ENCODE data around the gene SCN2A.
"Not testable (repeated sequence)": the region's sequence is repeated elsewhere in the genome, so short reads cannot be mapped to it uniquely, and the experiment has no call there.

The SCN2A gene

GRCh38 chr2:165312999-165313398 lies 73.8 kb downstream of the SCN2A start:
- DNase-seq (ENCODE audit: low read depth in 4 of 4, low spot score in 1 of 4) = no peak

DNA sequence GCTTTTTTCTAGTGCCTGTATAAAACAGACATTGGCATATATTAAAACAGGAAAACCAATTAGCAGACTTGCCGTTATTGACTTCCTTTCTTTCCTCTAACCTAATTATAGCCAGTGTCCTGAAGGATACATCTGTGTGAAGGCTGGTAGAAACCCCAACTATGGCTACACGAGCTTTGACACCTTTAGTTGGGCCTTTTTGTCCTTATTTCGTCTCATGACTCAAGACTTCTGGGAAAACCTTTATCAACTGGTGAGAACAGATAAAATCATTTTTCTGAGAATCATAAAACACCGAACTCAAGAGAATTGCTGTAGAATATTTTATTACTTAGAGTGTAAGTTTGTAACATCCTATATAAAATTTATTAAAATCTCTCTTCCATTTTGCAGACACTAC lies 74.3 kb downstream of the SCN2A start:
- no peak for DNase-seq (ENCODE audit: low read depth in 4 of 4, low spot score in 1 of 4)

DNA sequence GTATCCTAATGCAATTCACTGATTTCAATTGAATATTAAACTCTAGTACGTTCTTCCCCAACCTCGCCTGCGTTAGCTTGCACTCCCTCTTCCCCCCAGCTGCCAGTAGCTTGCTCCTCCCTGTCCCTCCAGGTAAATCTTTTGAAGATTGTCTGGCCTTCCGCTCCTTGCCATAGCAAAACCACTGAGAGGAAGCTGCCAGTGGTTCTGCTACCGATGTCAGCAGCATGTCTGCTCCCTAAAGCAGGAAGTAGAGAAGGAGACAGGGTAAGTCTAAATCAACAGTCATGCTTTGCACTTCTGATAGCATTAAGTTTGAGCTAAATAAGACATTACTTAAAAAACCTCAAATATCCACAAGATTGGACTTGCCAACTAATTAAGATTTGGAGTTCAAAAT lies 89.1 kb downstream of the SCN2A start:
- no peak for DNase-seq (ENCODE audit: low read depth in 4 of 4, low spot score in 1 of 4)

DNA sequence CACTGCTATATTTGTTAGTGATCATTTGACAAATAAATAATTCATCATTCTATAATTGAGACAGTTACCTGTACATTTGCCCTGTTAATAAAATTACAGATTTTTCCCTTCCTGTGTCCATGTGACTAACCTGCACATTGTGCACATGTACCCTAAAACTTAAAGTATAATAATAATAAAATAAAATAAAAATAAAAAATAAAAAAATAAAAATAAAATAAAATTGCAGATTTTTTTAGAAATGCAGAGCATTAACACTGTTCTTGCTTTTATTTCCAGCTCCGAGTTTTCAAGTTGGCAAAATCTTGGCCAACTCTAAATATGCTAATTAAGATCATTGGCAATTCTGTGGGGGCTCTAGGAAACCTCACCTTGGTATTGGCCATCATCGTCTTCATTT lies 105.1 kb downstream of the SCN2A start:
- DNase-seq (ENCODE audit: low read depth in 4 of 4, low spot score in 1 of 4) = not testable (repeated sequence)

- DNase-seq (ENCODE audit: low read depth in 4 of 4, low spot score in 1 of 4) = no peak
Observed at GRCh38 chr2:165348441-165348840, 109.2 kb downstream of the SCN2A start.

- no peak for DNase-seq (ENCODE audit: low read depth in 4 of 4, low spot score in 1 of 4)
Observed at GRCh38 chr2:165349181-165349580, 110.0 kb downstream of the SCN2A start.

GRCh38 chr2:165357758-165358157 lies 118.5 kb downstream of the SCN2A start:
- DNase-seq (ENCODE audit: low read depth in 4 of 4, low spot score in 1 of 4) = no peak

GRCh38 chr2:165361514-165361913 lies 122.3 kb downstream of the SCN2A start:
- no peak for DNase-seq (ENCODE audit: low read depth in 4 of 4, low spot score in 1 of 4)

DNA sequence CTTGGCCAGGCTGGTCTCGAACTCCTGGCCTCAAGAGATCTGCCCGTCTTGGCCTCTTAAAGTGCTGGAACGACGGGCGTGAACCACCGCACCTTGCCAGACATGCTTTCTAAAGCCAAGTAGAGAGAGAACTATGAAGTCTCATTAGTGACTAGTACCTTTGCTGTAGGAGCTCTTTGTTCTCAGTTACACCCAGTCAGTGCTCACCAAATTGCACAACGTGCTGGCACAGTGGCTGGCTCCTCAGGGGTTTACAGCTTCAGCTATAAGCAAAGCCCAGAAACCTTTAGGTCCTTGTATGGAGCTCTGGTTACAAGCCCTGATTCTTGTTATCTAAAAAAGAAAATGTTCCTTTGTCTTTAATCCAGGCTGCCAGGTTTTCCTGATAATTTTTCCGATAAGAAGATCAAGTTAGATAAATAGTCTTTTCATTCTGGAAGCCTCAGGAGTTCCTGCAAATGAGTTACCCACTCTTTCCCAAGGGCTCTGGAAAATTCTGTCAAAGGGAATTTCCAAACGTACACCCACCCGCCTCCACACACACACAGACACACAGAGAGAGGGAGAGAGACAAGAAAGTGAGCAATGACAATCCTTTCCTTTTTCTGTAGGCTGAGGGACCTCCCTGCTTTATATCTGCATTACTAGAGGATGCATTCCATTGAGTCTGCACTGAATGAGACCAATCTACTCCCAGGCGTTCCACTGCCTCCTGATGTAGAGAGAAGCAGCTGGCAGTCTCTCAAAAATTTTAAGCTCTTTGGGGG lies 130.1 kb downstream of the SCN2A start:
- DNase-seq (ENCODE audit: low read depth in 4 of 4, low spot score in 1 of 4) = no peak

- no peak for DNase-seq (ENCODE audit: low read depth in 4 of 4, low spot score in 1 of 4)
Observed at GRCh38 chr2:165369898-165370296, 130.7 kb downstream of the SCN2A start.

- DNase-seq (ENCODE audit: low read depth in 4 of 4, low spot score in 1 of 4) = no peak
Observed at GRCh38 chr2:165371356-165371755, 132.1 kb downstream of the SCN2A start.

DNA sequence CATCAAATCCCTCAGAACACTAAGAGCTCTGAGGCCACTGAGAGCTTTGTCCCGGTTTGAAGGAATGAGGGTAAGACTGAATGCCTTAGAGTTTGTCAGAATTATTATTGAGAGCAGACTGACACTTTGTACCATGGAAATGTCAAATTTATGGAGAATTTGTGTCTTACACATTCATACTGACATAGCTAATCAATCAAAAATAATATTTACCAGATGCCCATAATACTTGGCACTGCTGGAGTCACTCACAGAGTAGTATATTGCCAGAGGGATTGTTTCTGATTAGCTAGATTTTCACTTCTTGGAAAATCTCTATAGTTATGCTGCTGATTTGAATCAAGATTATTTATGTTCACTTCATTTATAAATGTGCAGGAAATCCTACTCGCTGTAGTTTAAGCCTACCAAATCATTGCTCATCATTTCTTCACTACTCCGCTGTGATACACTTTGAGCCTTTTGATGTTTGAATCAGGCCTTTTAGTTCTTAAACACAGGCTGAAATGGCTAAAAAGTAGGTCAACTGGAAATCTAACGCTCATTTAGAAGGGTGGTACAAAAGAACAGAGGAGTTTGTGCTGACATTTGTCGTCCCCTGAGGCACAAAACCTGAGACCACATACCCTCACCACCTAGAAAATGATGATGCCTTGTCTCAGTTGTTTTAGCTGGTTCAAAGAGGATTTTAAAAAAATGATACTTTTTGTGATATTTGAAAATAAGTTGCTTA lies 134.2 kb downstream of the SCN2A start:
- no peak for DNase-seq (ENCODE audit: low read depth in 4 of 4, low spot score in 1 of 4)

DNA sequence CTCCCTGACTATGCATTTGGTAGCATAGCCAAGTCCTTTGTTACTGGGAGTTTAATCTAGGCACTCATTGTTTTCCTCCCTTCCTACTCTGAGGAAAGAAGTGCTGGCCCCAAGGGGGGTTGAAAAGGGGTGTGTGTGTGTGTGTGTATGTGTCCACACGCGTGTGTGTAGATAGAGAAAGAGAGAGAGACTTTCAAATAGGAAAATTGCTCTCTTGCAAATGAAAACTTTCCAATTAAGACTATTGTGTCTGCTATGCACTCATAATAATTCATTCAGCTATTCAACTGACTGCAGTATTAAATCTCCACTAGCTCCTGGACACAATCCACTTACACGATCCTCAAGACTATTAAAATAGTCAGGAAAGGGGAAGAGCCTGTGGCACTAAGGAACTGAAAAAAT lies 137.4 kb downstream of the SCN2A start:
- no peak for DNase-seq (ENCODE audit: low read depth in 4 of 4, low spot score in 1 of 4)

- no peak for DNase-seq (ENCODE audit: low read depth in 4 of 4, low spot score in 1 of 4)
Observed at GRCh38 chr2:165382362-165382761, 143.1 kb downstream of the SCN2A start.

DNA sequence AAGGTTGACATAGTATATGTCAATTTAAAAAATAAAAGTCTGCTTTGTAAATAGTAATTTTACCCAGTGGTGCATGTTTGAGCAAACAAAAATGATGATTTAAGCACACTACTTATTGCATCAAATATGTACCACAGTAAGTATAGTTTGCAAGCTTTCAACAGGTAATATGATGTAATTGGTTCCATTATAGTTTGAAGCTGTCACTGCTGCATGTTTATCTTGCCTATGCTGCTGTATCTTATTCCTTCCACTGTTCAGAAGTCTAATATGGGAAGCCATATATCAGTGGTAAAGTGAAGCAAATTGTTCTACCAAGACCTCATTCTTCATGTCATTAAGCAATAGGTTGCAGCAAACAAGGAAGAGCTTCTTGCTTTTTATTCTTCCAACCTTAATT lies 151.7 kb downstream of the SCN2A start:
- DNase-seq (ENCODE audit: low read depth in 4 of 4, low spot score in 1 of 4) = no peak

DNA sequence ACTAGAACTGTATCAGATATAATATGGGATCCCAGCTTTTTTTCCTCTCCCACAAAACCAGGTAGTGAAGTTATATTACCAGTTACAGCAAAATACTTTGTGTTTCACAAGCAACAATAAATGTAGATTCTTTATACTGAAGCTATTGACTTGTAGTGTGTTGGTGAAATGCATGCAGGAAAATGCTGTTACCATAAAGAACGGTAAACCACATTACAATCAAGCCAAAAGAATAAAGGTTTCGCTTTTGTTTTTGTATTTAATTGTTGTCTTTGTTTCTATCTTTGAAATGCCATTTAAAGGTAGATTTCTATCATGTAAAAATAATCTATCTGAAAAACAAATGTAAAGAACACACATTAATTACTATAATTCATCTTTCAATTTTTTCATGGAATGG lies 152.6 kb downstream of the SCN2A start:
- no peak for DNase-seq (ENCODE audit: low read depth in 4 of 4, low spot score in 1 of 4)

DNA sequence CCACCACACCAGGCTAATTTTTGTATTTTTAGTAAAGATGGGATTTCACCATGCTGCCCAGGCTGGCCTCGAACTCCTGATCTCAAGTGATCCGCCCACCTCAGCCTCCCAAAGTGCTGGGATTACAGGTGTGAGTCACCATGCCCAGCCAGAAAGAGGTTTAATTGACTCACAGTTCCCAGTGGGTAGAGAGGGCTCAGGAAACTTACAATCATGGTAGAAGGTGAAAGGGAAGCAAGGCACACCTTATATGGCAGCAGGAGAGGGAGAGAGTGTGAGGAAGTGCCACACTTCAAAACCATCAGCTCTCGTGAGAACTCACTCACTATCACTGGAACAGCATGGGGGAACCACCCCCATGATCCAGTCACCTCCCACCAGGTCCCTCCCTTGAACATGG lies 159.4 kb downstream of the SCN2A start:
- not testable (repeated sequence) for DNase-seq (ENCODE audit: low read depth in 4 of 4, low spot score in 1 of 4)

- no peak for DNase-seq (ENCODE audit: low read depth in 4 of 4, low spot score in 1 of 4)
Observed at GRCh38 chr2:165401285-165401852, 162.2 kb downstream of the SCN2A start.

GRCh38 chr2:165402162-165402561 lies 162.9 kb downstream of the SCN2A start:
- DNase-seq (ENCODE audit: low read depth in 4 of 4, low spot score in 1 of 4) = no peak

- DNase-seq (ENCODE audit: low read depth in 4 of 4, low spot score in 1 of 4) = no peak
Observed at GRCh38 chr2:165406173-165406572, 167.0 kb downstream of the SCN2A start.

GRCh38 chr2:165407466-165407865 lies 168.3 kb downstream of the SCN2A start:
- no peak for DNase-seq (ENCODE audit: low read depth in 4 of 4, low spot score in 1 of 4)

GRCh38 chr2:165408186-165408585 lies 169.0 kb downstream of the SCN2A start:
- no peak for DNase-seq (ENCODE audit: low read depth in 4 of 4, low spot score in 1 of 4)
